ENCODE results near the gene AFF1.
A peak's percentile ranks its signal among the peaks of the same experiment; 100 is the strongest.

Gene AFF1

GRCh38 chr4:86970447-86971354 lies 35.9 kb downstream of the AFF1 start:
- Histone ChIP-seq H3K4me1 (ENCODE audit: control insufficient read depth, insufficient read depth, low read length) (peaks cover 6% of the 10 kb centered on the region), H3K9ac (ENCODE audit: low read length in 2 of 2) (no peak overlapping the region), H3K27ac (ENCODE audit: low read length) (peak overlapping the region; percentile 13), H3K27me3 (ENCODE audit: control insufficient read depth in 1 of 2, insufficient read depth in 2 of 2, low read length in 2 of 2) (no peaks in the 10 kb centered on the region), H3K4me3 (ENCODE audit: low read length in 2 of 2) (no peak overlapping the region), H3K9me3 (ENCODE audit: control insufficient read depth in 2 of 2, low read length in 2 of 2) (no peaks in the 10 kb centered on the region), H3K36me3 (ENCODE audit: control insufficient read depth in 2 of 2, insufficient read depth in 2 of 2, low read length in 2 of 2) (no peaks in the 10 kb centered on the region)

GRCh38 chr4:86971355-86971683 lies 36.5 kb downstream of the AFF1 start:
- Histone ChIP-seq H3K4me1 (ENCODE audit: control insufficient read depth, insufficient read depth, low read length) (peaks cover 6% of the 10 kb centered on the region), H3K9me3 (ENCODE audit: control insufficient read depth in 2 of 2, low read length in 2 of 2) (no peaks in the 10 kb centered on the region), H3K4me3 (ENCODE audit: low read length in 2 of 2) (no peak overlapping the region), H3K36me3 (ENCODE audit: control insufficient read depth in 2 of 2, insufficient read depth in 2 of 2, low read length in 2 of 2) (no peaks in the 10 kb centered on the region), H3K27ac (ENCODE audit: low read length) (no peak overlapping the region), H3K27me3 (ENCODE audit: control insufficient read depth in 1 of 2, insufficient read depth in 2 of 2, low read length in 2 of 2) (no peaks in the 10 kb centered on the region), H3K9ac (ENCODE audit: low read length in 2 of 2) (no peak overlapping the region)

DNA sequence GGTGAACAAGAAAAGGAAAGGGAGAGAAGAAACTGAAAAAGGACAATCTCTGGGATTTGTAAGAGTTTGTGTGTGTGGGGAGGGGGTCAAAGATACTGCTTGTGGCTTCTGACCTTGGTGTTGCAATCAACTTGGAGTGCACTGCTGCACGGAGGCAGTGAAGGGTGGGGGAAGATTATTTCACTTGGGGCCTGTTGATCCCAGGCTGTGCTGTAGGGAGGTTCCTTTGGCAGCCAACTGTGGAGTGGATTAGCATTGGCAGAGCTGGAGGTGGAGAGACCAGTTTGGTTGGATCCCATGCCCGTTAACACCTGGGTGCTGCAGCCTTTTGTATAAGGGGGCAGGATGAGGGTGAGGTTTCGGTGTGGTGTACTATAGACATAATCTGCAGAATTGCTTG lies 38.2 kb downstream of the AFF1 start:
- Histone ChIP-seq H3K9me3 (ENCODE audit: control insufficient read depth in 2 of 2, low read length in 2 of 2) (no peaks in the 10 kb centered on the region), H3K4me1 (ENCODE audit: control insufficient read depth, insufficient read depth, low read length) (peaks cover 6% of the 10 kb centered on the region), H3K4me3 (ENCODE audit: low read length in 2 of 2) (no peak overlapping the region), H3K27me3 (ENCODE audit: control insufficient read depth in 1 of 2, insufficient read depth in 2 of 2, low read length in 2 of 2) (no peaks in the 10 kb centered on the region), H3K9ac (ENCODE audit: low read length in 2 of 2) (no peak overlapping the region), H3K27ac (ENCODE audit: low read length) (no peak overlapping the region), H3K36me3 (ENCODE audit: control insufficient read depth in 2 of 2, insufficient read depth in 2 of 2, low read length in 2 of 2) (no peaks in the 10 kb centered on the region)

DNA sequence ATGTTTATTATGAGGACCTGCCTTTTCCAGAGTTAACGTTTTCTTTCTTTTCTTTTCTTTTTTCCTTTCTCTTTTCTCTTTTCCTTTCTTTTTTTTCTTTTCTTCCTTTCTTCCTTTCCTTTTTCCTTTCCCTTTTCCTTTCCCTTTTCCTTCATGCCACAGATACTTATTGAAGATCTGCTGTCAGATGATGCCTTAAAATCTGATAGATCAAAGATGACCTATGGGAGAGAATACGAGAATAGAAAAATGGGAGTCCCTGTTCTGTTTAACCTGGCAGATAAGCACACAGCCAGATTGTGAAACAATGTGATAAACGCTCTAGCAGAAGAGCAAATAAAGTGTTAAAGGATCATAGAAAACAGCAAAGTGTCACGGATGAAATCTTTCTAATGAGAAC lies 38.9 kb downstream of the AFF1 start:
- Histone ChIP-seq H3K9ac (ENCODE audit: low read length in 2 of 2) (no peak overlapping the region), H3K9me3 (ENCODE audit: control insufficient read depth in 2 of 2, low read length in 2 of 2) (no peaks in the 10 kb centered on the region), H3K27ac (ENCODE audit: low read length) (no peak overlapping the region), H3K27me3 (ENCODE audit: control insufficient read depth in 1 of 2, insufficient read depth in 2 of 2, low read length in 2 of 2) (no peaks in the 10 kb centered on the region), H3K4me1 (ENCODE audit: control insufficient read depth, insufficient read depth, low read length) (peaks cover 6% of the 10 kb centered on the region), H3K36me3 (ENCODE audit: control insufficient read depth in 2 of 2, insufficient read depth in 2 of 2, low read length in 2 of 2) (no peaks in the 10 kb centered on the region), H3K4me3 (ENCODE audit: low read length in 2 of 2) (no peak overlapping the region)

DNA sequence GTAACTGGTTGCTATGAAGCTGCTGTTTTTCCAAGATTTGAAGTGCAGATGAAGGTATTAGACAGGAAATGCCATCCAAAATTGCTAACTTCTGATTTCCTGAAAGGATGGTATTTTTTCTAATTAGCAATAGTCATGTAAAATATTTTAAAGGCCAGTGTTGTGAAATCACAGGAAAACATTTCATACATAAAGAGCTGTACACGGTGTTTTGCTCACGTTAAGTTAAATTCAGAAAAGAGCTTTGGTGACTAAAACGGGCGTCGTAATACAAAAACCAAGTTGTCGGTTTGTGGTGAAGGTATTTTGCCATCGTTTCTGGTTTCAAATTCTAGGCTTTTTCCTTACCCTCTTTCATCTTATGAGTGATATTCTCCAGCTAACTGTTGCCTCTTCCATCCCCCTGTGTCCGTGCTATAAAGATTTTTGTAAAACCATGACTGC lies 39.8 kb downstream of the AFF1 start:
- Histone ChIP-seq H3K9ac (ENCODE audit: low read length in 2 of 2) (no peak overlapping the region), H3K27ac (ENCODE audit: low read length) (no peak overlapping the region), H3K4me3 (ENCODE audit: low read length in 2 of 2) (no peak overlapping the region), H3K9me3 (ENCODE audit: control insufficient read depth in 2 of 2, low read length in 2 of 2) (no peaks in the 10 kb centered on the region), H3K4me1 (ENCODE audit: control insufficient read depth, insufficient read depth, low read length) (peaks cover 6% of the 10 kb centered on the region), H3K27me3 (ENCODE audit: control insufficient read depth in 1 of 2, insufficient read depth in 2 of 2, low read length in 2 of 2) (no peaks in the 10 kb centered on the region), H3K36me3 (ENCODE audit: control insufficient read depth in 2 of 2, insufficient read depth in 2 of 2, low read length in 2 of 2) (no peaks in the 10 kb centered on the region)

- Histone ChIP-seq H3K9ac (ENCODE audit: low read length in 2 of 2) (no peak overlapping the region), H3K4me3 (ENCODE audit: low read length in 2 of 2) (no peak overlapping the region), H3K27ac (ENCODE audit: low read length) (no peak overlapping the region), H3K4me1 (ENCODE audit: control insufficient read depth, insufficient read depth, low read length) (peaks cover 2% of the 10 kb centered on the region), H3K9me3 (ENCODE audit: control insufficient read depth in 2 of 2, low read length in 2 of 2) (no peaks in the 10 kb centered on the region), H3K36me3 (ENCODE audit: control insufficient read depth in 2 of 2, insufficient read depth in 2 of 2, low read length in 2 of 2) (no peaks in the 10 kb centered on the region), H3K27me3 (ENCODE audit: control insufficient read depth in 1 of 2, insufficient read depth in 2 of 2, low read length in 2 of 2) (no peaks in the 10 kb centered on the region)
Measured at GRCh38 chr4:86975927-86976326, 41.1 kb downstream of the AFF1 start.

DNA sequence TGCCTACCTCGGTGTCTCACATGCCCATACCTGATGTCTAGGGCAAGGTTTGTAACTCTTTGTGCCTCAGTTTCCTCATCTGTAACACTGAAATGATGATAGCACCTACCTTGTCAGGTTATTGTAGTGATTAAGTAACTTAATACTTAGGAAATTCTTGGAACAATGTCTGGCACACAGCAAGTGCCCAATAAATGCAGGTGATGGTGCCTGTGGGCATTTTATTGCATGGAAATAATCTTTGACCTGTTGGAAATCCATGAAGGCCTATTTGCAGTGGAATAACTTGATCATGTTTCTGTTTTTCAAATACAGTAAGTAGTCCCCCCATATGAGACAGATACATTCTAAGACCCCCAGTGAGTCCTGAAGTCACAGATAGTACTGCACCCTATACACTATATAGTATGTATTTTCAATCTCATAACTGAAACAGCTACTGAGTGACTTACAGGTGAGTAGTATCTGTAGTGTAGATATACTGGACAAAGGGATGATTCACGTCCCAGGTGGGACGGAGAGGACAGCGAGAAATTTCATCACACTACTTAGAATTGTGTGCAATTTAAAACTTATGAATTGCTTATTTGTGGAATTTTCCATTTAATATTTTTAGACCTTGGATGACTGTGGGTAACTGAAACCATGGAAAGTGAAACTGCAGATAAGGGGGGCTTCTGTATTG lies 42.1 kb downstream of the AFF1 start:
- H3K9ac ChIP-seq (ENCODE audit: low read length in 2 of 2) = no peak overlapping the region

DNA sequence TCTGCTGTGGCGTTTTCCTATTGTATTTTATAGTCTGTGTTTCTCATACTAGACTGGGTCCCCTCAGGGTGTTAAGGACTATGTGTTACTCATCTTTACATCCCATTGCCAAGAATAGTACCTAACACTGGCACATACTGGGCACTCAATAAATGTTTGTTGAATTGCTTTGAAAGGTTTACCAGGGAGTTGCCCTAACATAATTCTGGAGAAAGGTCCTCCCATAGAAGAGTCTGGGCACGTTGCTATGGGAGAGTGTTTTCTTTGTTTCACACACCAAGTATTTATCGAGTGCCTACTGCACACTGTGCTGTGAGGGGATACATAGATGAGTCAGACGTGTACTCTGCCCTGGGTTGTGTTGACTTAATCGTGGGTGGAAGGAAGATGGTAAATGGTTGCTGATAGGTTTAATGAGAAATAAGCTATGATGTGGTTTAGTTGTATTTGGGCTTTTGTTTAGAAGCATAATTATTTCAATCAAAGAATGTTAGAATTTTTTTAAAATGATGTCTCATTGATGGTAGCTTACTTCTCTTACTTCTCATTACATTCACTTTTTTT lies 42.9 kb downstream of the AFF1 start:
- Histone ChIP-seq H3K27me3 (ENCODE audit: control insufficient read depth in 1 of 2, insufficient read depth in 2 of 2, low read length in 2 of 2) (no peaks in the 10 kb centered on the region), H3K36me3 (ENCODE audit: control insufficient read depth in 2 of 2, insufficient read depth in 2 of 2, low read length in 2 of 2) (no peaks in the 10 kb centered on the region), H3K9ac (ENCODE audit: low read length in 2 of 2) (no peak overlapping the region), H3K4me1 (ENCODE audit: control insufficient read depth, insufficient read depth, low read length) (no peaks in the 10 kb centered on the region), H3K4me3 (ENCODE audit: low read length in 2 of 2) (no peak overlapping the region), H3K27ac (ENCODE audit: low read length) (no peak overlapping the region), H3K9me3 (ENCODE audit: control insufficient read depth in 2 of 2, low read length in 2 of 2) (no peaks in the 10 kb centered on the region)

More for the DNA sequence above, 42.1 kb downstream of the AFF1 start:
- Histone ChIP-seq H3K27me3 (ENCODE audit: control insufficient read depth in 1 of 2, insufficient read depth in 2 of 2, low read length in 2 of 2) (no peaks in the 10 kb centered on the region), H3K27ac (ENCODE audit: low read length) (no peak overlapping the region), H3K9me3 (ENCODE audit: control insufficient read depth in 2 of 2, low read length in 2 of 2) (no peaks in the 10 kb centered on the region), H3K36me3 (ENCODE audit: control insufficient read depth in 2 of 2, insufficient read depth in 2 of 2, low read length in 2 of 2) (no peaks in the 10 kb centered on the region), H3K4me1 (ENCODE audit: control insufficient read depth, insufficient read depth, low read length) (no peaks in the 10 kb centered on the region), H3K4me3 (ENCODE audit: low read length in 2 of 2) (no peak overlapping the region)

DNA sequence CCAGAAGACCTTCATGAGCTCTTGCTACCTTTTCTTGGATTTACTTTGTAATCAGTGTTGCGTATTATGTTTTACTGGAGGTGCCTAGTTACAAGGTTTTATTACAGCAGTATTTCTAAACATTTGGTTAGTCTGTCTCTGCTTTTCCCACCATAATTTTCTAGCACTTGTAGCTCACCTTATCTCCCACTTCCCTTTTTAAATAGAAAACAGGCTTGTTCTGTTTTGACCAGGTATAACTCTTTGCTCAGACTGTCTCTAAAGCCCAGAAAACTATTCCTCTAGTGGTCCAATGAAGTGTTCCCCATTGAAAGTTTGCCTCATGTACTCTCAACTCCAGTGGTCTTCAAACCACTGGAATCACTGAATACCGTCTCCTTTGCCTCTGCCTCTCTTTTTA lies 43.9 kb downstream of the AFF1 start:
- Histone ChIP-seq H3K36me3 (ENCODE audit: control insufficient read depth in 2 of 2, insufficient read depth in 2 of 2, low read length in 2 of 2) (no peaks in the 10 kb centered on the region), H3K4me1 (ENCODE audit: control insufficient read depth, insufficient read depth, low read length) (no peaks in the 10 kb centered on the region), H3K27ac (ENCODE audit: low read length) (no peak overlapping the region), H3K9ac (ENCODE audit: low read length in 2 of 2) (no peak overlapping the region), H3K27me3 (ENCODE audit: control insufficient read depth in 1 of 2, insufficient read depth in 2 of 2, low read length in 2 of 2) (no peaks in the 10 kb centered on the region), H3K9me3 (ENCODE audit: control insufficient read depth in 2 of 2, low read length in 2 of 2) (no peaks in the 10 kb centered on the region), H3K4me3 (ENCODE audit: low read length in 2 of 2) (no peak overlapping the region)

DNA sequence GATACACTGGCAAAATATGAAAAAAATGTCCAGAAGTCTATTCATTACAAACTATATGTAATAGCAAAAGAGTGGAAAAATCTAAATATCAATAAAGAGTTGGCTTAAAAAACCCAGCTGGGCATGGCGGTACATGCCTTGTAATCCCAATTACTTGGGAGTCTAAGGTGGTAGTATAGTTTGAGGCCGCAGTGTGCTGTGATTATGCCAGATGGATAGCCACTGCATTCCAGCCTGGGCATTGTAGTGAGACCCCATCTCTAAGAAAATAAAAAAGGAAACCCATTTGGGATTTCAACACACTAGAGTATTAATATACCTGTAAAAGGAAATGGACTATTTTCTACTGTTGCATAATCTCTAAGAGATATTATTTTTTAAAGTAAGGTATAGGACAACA lies 45.4 kb downstream of the AFF1 start:
- no peaks in the 10 kb centered on the region for H3K4me1 ChIP-seq (ENCODE audit: control insufficient read depth, insufficient read depth, low read length)
- H3K27ac ChIP-seq (ENCODE audit: low read length) = no peak overlapping the region
- no peaks in the 10 kb centered on the region for H3K9me3 ChIP-seq (ENCODE audit: control insufficient read depth in 2 of 2, low read length in 2 of 2)
- H3K4me3 ChIP-seq (ENCODE audit: low read length in 2 of 2) = no peak overlapping the region
- H3K36me3 ChIP-seq (ENCODE audit: control insufficient read depth in 2 of 2, insufficient read depth in 2 of 2, low read length in 2 of 2) = no peaks in the 10 kb centered on the region
- no peak overlapping the region for H3K9ac ChIP-seq (ENCODE audit: low read length in 2 of 2)
- no peaks in the 10 kb centered on the region for H3K27me3 ChIP-seq (ENCODE audit: control insufficient read depth in 1 of 2, insufficient read depth in 2 of 2, low read length in 2 of 2)

DNA sequence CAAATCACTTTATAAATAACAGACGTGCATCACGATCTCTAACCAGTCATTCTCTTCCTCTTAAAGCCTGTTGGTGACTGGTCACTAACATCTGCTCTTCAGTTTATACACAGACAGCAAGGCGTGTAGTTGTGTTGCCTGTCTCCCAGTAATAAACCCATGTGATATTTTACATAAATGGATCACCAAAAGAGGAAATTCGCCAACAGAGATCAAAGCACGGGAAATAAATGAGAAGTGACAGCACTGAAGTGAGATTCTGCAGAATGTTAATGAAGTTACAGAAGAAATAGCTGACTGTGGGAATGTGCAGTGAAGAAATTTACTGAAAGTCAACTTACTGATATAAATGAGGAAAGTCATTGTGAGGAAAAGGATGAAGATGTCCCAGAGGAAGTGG lies 47.0 kb downstream of the AFF1 start:
- Histone ChIP-seq H3K36me3 (ENCODE audit: control insufficient read depth in 2 of 2, insufficient read depth in 2 of 2, low read length in 2 of 2) (no peaks in the 10 kb centered on the region), H3K27me3 (ENCODE audit: control insufficient read depth in 1 of 2, insufficient read depth in 2 of 2, low read length in 2 of 2) (no peaks in the 10 kb centered on the region), H3K9ac (ENCODE audit: low read length in 2 of 2) (no peak overlapping the region), H3K4me1 (ENCODE audit: control insufficient read depth, insufficient read depth, low read length) (no peaks in the 10 kb centered on the region), H3K4me3 (ENCODE audit: low read length in 2 of 2) (no peak overlapping the region), H3K27ac (ENCODE audit: low read length) (no peak overlapping the region), H3K9me3 (ENCODE audit: control insufficient read depth in 2 of 2, low read length in 2 of 2) (no peaks in the 10 kb centered on the region)
